ENCODE measurements around the gene ACTRT2.

DNA sequence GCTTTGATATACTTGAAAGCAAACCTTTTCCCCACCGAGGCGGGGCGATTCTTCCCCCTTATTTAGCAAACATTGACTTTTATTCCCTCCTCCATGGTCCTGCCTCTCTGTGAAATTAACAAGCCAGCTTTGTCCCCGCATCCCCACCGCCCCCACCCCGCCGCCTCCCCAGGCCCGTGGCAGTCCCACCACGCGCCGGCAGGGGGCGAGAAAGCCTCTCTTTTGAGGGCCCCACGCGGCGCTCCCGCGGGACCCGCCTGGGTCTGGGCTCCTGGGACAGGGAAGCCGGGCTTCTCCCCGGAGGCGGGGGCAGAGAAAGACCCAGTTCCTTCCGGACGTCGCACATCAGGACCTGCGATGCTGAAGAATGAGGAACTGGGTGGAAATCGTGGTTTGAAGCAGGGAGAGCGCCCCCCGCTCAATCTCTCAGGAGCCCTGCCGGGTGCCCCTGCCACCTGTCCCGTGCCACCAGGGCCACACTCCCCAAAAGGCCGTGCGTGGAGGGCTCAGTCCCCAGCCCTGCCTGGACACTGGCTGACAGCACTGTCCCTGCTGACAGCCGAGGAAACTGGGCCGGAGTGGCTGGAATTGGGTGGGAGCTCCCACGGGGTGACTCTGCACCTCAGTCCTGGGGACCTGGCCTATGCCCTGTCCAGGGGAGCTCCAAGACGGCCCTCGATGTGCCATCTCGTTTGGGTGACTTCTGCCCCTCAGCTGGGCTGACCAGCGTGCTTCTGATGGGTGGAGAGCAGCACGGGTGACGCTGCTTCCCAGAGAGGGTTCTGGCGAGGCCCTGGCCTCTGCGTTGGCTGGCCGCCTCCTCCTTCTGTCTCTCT, 8.6 kb upstream of the ACTRT2 start:
- TF ChIP-seq CTCF (IDR thresholded peaks at IDR 0.05; ENCODE audit: extremely low read depth in 1 of 2, insufficient read depth in 1 of 2, low read depth in 1 of 2, low read length in 2 of 2) (peak; percentile 20 to 47), EZH2 (IDR thresholded peaks at IDR 0.05; ENCODE audit: borderline replicate concordance, low read depth, low read length, severe bottlenecking) (no peak), FOS (IDR thresholded peaks at IDR 0.05; ENCODE audit: borderline replicate concordance, insufficient read depth, low read length) (no peak), MYC (IDR thresholded peaks at IDR 0.05; ENCODE audit: low read depth, low read length) (no peak), POLR2A (IDR thresholded peaks at IDR 0.05; ENCODE audit: low read depth, low read length) (no peak), POLR2AphosphoS5 (IDR thresholded peaks at IDR 0.05; ENCODE audit: insufficient read depth, low read depth, low read length) (no peak), GATA2 (IDR thresholded peaks at IDR 0.05; ENCODE audit: insufficient read depth, insufficient read length, low read depth, low read length) (no peak)
- TF ChIP-seq, protein P1, sequence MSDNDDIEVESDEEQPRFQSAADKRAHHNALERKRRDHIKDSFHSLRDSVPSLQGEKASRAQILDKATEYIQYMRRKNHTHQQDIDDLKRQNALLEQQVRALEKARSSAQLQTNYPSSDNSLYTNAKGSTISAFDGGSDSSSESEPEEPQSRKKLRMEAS (IDR thresholded peaks at IDR 0.05; ENCODE audit: insufficient read depth, insufficient read length) = no peak

Measured in endothelial cell of umbilical vein (primary cell).